Adipose tissue (tissue), 3 donors: ENCODE measurements around the gene SLC27A6. TPM values are rescaled to one million over a fixed set of nuclear protein-coding genes. Genes with fewer than 3 reads are reported as not detected.

Source experiments
- polyA plus RNA-seq, 3 donors: library from polyadenylated mRNA; stranded (reverse); fragments of 200-250 nt; gene quantifications; one replicate each; pipeline ENCODE4 v1.2.3, GENCODE V29; 2013
- donor health status: healthy with polysubstance abuse.
- donor health status: Bipolar disorder and iron deficiency.
- donor health status: healthy.

SLC27A6 gene
- polyA plus RNA-seq, 3 donors, result 0.41 to 0.43 TPM; not detected in 1

Other genes starting within 250 kb of the SLC27A6 start
- gene ISOC1, start 129.3 kb downstream of the SLC27A6 start, polyA plus RNA-seq, result 10 to 100 TPM; 16.2 to 39.8 (median 18.0) TPM